Pancreas (tissue), 10 donors: ENCODE results near the gene GSG1L. TPM values are rescaled to one million over a fixed set of nuclear protein-coding genes. Genes with fewer than 3 reads are reported as not detected.

Experiments
- ATAC-seq, 4 donors: fragments of 200-7000 bp; cut with Tn5 transposase; one replicate each; pipeline versions ENCODE4 v1.8.0 to v1.9.1; 2020; ENCODE audit warnings: mild to moderate bottlenecking in 4 of 4, moderate library complexity in 4 of 4
- DNase-seq, 6 donors: peaks; one replicate each; pipeline ENCODE4 v3.0.0-alpha.2; 2020
- FAIRE-seq: peaks from 2 replicates; lab custom pipeline; 2012; peaks lifted over from hg19 to GRCh38; lab: Jason Lieb, UNC
- H3K27ac ChIP-seq, 4 donors: fragments of 200-600 bp; sonication (generic); 1 replicate in 3 of 4; 2 replicates in 1 of 4; pipeline versions ENCODE4 v1.5.0 to v1.8.0; 2020
- H3K27me3 ChIP-seq, 4 donors: fragments of 200-600 bp; one replicate each; pipeline ENCODE4 v1.8.0; 2021
- H3K36me3 ChIP-seq, 3 donors: fragments of 200-600 bp; sonication (generic) in 1 of 3; one replicate each; pipeline versions ENCODE4 v1.5.0 to v1.8.0; 2020 to 2021
- H3K4me1 ChIP-seq, 3 donors: fragments of 200-600 bp; one replicate each; pipeline ENCODE4 v1.8.0; 2021
- H3K4me3 ChIP-seq, 4 donors: fragments of 200-600 bp; sonication (generic) in 2 of 4; one replicate each; pipeline versions ENCODE4 v1.5.0 to v1.8.0; 2020 to 2021
- H3K9me3 ChIP-seq, 4 donors: fragments of 200-600 bp; one replicate each; pipeline ENCODE4 v1.8.0; 2021
- WGBS, 2 donors: extraction: QIAGEN DNeasy Blood & Tissue Kit; methylation state at CpG; one replicate each; pipeline ENCODE4 v1.1.7; 2013; 5-methylcytosine and 5-hydroxymethylcytosine counted together
- intact Hi-C, 3 donors: fragments of 100-400 bp; cut with DNase I; formaldehyde crosslinking; loops; one replicate each; pipeline versions ENCODE4 v1.11.1 to v1.14.2; 2022
- polyA plus RNA-seq, 2 donors: library from polyadenylated mRNA; stranded (reverse); fragments of 200-250 nt; gene quantifications; one replicate each; pipeline ENCODE4 v1.2.3, GENCODE V29; 2013
- total RNA-seq, 6 donors: library from RNA; stranded (reverse); fragmentation: NEBNext Ultra II Directional in 4 of 6; extraction: Animal tissue kit (Norgen Biotek cat#: 25700) in 4 of 6; gene quantifications; one replicate each; pipeline versions ENCODE4 v1.2.1 to v1.2.4, GENCODE V29; 2021 to 2023
- TF ChIP-seq, protein P1 (sequence below), 4 donors: fragments of 200-600 bp; sonication (generic) in 3 of 4; IDR thresholded peaks; one replicate each; pipeline versions ENCODE4 v1.5.0 to v1.8.0; 2021; ENCODE audit warnings: antibody characterized with exemption in 4 of 4
- donor health status: healthy with polysubstance abuse.
- donor health status: DM: no; HTN: no; CAD: no; lungs with moderate emphysema.
- donor health status: DM: no; HTN: no; CAD: no.
- donor health status: control.
- donor health status: control.
- donor health status: Bipolar disorder and iron deficiency.
- donor health status: DM: yes; HTN: yes; CAD: no.
- donor health status: DM: no; HTN: no; CAD: no.
- donor health status: DM: no; HTN: no; CAD: no.
- donor health status: DM: yes; HTN: yes; CAD: no.

The GSG1L gene
- total and polyA plus RNA-seq, 8 donors, result 0.02 to 0.12 TPM; not detected in 6

- Histone ChIP-seq H3K9me3 (no peaks in the 10 kb centered on the region), H3K27ac (no peak overlapping the region), H3K27me3 (no peaks in the 10 kb centered on the region), H3K4me3 (no peak overlapping the region), H3K36me3 (no peaks in the 10 kb centered on the region), H3K4me1 (no peaks in the 10 kb centered on the region)
- 53 to 56% methylated on average over 14 of the region's 14 CpGs for WGBS, 2 donors
- ATAC-seq, result no peak
- no peak for FAIRE-seq
- TF ChIP-seq, protein P1, sequence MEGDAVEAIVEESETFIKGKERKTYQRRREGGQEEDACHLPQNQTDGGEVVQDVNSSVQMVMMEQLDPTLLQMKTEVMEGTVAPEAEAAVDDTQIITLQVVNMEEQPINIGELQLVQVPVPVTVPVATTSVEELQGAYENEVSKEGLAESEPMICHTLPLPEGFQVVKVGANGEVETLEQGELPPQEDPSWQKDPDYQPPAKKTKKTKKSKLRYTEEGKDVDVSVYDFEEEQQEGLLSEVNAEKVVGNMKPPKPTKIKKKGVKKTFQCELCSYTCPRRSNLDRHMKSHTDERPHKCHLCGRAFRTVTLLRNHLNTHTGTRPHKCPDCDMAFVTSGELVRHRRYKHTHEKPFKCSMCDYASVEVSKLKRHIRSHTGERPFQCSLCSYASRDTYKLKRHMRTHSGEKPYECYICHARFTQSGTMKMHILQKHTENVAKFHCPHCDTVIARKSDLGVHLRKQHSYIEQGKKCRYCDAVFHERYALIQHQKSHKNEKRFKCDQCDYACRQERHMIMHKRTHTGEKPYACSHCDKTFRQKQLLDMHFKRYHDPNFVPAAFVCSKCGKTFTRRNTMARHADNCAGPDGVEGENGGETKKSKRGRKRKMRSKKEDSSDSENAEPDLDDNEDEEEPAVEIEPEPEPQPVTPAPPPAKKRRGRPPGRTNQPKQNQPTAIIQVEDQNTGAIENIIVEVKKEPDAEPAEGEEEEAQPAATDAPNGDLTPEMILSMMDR (IDR thresholded peaks at IDR 0.05), result no peak
- no peak for DNase-seq
- intact Hi-C loops, result no loop called here
These were observed 60.3 kb downstream of the GSG1L start for GRCh38 chr16:28003021-28003865.

DNA sequence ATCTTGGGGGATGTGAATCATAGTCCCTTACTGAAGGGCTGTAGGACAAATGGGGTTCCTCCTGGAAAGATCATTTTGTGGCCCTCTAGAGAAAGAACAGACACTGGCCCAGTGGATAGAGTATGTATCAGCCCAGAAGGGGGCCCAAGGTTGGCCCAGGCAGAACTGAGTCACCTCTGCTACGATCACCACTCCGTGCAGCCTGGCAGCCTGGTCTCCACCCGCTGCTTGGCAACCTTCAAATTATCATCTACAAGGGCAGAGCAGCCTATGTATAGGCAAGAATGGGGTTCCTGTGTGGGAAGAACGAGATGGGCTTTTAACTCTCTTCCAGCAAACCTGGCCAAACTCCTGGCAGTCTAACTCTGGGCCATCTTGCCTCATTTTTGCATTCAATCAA lies 61.9 kb downstream of the GSG1L start:
- intact Hi-C loops, result no loop called here
- H3K9me3 ChIP-seq, result no peaks in the 10 kb centered on the region
- no peaks in the 10 kb centered on the region for H3K4me1 ChIP-seq
- ATAC-seq, result no peak
- H3K27me3 ChIP-seq, result no peaks in the 10 kb centered on the region
- H3K36me3 ChIP-seq, result no peaks in the 10 kb centered on the region
- no peak overlapping the region for H3K27ac ChIP-seq
- H3K4me3 ChIP-seq, result no peak overlapping the region
- 63 to 65% methylated on average over 4 of the region's 4 CpGs for WGBS, 2 donors
- TF ChIP-seq, protein P1 (IDR thresholded peaks at IDR 0.05), result no peak
- FAIRE-seq, result no peak
- no peak for DNase-seq

DNA sequence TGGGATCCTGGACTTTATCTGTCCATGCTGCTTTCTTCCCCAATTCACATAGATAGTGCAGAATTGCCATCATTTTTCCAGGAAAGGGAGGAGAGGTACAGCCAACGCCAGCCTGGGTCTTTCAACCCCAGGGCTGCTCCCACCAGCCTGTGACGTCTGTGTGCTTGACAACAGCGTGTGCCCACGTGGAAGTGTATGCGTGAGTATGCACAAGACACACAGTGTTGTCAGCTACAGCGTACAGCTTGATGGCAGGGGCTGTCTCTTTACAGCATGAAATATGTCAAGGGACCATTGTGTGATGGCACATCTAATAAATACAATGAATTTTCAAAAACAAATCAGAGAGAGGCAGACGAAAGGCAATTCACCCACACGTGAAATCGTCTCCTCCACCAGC lies 62.3 kb downstream of the GSG1L start:
- TF ChIP-seq, protein P1 (IDR thresholded peaks at IDR 0.05), result no peak
- Histone ChIP-seq H3K4me3 (no peak overlapping the region), H3K9me3 (no peaks in the 10 kb centered on the region), H3K36me3 (no peaks in the 10 kb centered on the region), H3K4me1 (no peaks in the 10 kb centered on the region), H3K27ac (no peak overlapping the region), H3K27me3 (no peaks in the 10 kb centered on the region)
- DNase-seq (no peak), ATAC-seq (no peak), FAIRE-seq (no peak)
- intact Hi-C loops, result no loop called here
- WGBS, 2 donors, result 50 to 53% methylated on average over 9 of the region's 9 CpGs

- no peaks in the 10 kb centered on the region for H3K9me3 ChIP-seq
- no peaks in the 10 kb centered on the region for H3K36me3 ChIP-seq
- 43 to 55% methylated on average over 9 of the region's 9 CpGs for WGBS, 2 donors
- DNase-seq, result no peak
- no peaks in the 10 kb centered on the region for H3K27me3 ChIP-seq
- intact Hi-C loops, result no loop called here
- H3K4me1 ChIP-seq, result no peaks in the 10 kb centered on the region
- TF ChIP-seq, protein P1 (IDR thresholded peaks at IDR 0.05), result no peak
- H3K27ac ChIP-seq, result no peak overlapping the region
- ATAC-seq, result no peak
- no peak for FAIRE-seq
- H3K4me3 ChIP-seq, result no peak overlapping the region
These were observed 63.0 kb downstream of the GSG1L start for GRCh38 chr16:28000314-28001169.
